ENCODE results near the gene ZNF207. TPM values are rescaled to one million over a fixed set of nuclear protein-coding genes. Genes with fewer than 3 reads are reported as not detected.
A peak's percentile ranks its signal among the peaks of the same experiment; 100 is the strongest.

ZNF207 gene
- total and polyA plus RNA-seq, 9 of the 15 experiments (the other 6 are each of a cell fraction or from before 2014, with no cell fraction given): 123 to 370 (median 250) TPM

DNA sequence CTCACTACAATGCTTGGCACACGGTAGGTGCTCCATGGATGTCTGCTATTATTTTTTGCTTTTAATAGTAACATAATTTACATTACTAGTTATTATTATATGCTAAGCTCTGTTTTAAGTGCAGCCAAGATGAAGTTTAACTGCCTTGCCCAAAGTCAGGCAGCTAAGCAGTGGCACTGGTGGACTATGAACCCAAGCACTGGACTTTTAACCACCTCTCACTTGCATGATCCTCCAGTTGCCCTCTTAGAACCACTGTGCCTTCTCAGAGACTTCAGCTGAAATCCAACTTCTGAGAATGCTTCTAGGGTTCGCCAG is 1.5 kb upstream of the ZNF207 start (continued):
- TF ChIP-seq SNIP1 (IDR thresholded peaks at IDR 0.05; ENCODE audit: low read depth) (no peak), HSF4 (CRISPR knock-in tag; IDR thresholded peaks at IDR 0.05; ENCODE audit: borderline replicate concordance) (no peak), SP2 (IDR thresholded peaks at IDR 0.05; ENCODE audit: extremely low read depth, low read depth, low read length, poor library complexity, severe bottlenecking) (no peak), STAG1 (CRISPR knock-in tag; IDR thresholded peaks at IDR 0.05; ENCODE audit: borderline replicate concordance) (no peak)

GRCh38 chr17:32349503-32349853 is 479 bp upstream of the ZNF207 start:
- ATAC-seq (peak; percentile 2), FAIRE-seq (no peak)
- H3K9me1 ChIP-seq (ENCODE audit: control insufficient read depth, insufficient read depth, low read length): no peaks in the 10 kb centered on the region
- TF ChIP-seq FOXA3 (CRISPR knock-in tag; conservative IDR thresholded peaks at IDR 0.05 in 1 of 2, IDR thresholded peaks at IDR 0.05 in 1 of 2) (no peak), E2F8 (IDR thresholded peaks at IDR 0.05; ENCODE audit: low read depth, partially characterized antibody) (no peak), ZNF41 (CRISPR knock-in tag; conservative IDR thresholded peaks at IDR 0.05) (no peak), CBX1 (IDR thresholded peaks at IDR 0.05; ENCODE audit: low read depth) (no peak), JUNB (CRISPR knock-in tag; conservative IDR thresholded peaks at IDR 0.05) (no peak), TRIM28 (IDR thresholded peaks at IDR 0.05) (0 out of 2 replicates have a peak, but pooled peaks have one; percentile 47), MTA3 (IDR thresholded peaks at IDR 0.05; ENCODE audit: borderline replicate concordance) (no peak), ETV1 (tag; conservative IDR thresholded peaks at IDR 0.05; ENCODE audit: low read depth) (no peak), ZNF75A (CRISPR knock-in tag; IDR thresholded peaks at IDR 0.05) (no peak), CREBBP (IDR thresholded peaks at IDR 0.05; ENCODE audit: low read depth, low read length) (no peak), CHD1 (IDR thresholded peaks at IDR 0.05; ENCODE audit: low read length) (no peak), HMG20B (CRISPR knock-in tag; IDR thresholded peaks at IDR 0.05) (no peak), RBM14 (IDR thresholded peaks at IDR 0.05; ENCODE audit: borderline replicate concordance, insufficient read depth, low read depth, low read length) (no peak)
- TF ChIP-seq, protein P1, sequence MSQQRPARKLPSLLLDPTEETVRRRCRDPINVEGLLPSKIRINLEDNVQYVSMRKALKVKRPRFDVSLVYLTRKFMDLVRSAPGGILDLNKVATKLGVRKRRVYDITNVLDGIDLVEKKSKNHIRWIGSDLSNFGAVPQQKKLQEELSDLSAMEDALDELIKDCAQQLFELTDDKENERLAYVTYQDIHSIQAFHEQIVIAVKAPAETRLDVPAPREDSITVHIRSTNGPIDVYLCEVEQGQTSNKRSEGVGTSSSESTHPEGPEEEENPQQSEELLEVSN (IDR thresholded peaks at IDR 0.05; ENCODE audit: borderline replicate concordance in 1 of 2, extremely low read depth in 1 of 2, insufficient read depth in 1 of 2, insufficient read length in 1 of 2, low read depth in 1 of 2, low read length in 1 of 2, poor library complexity in 1 of 2, severe bottlenecking in 1 of 2): no peak

More at GRCh38 chr17:32349503-32349853, 479 bp upstream of the ZNF207 start:
- DNase-seq (ENCODE audit: extremely low read depth in 1 of 4, low spot score in 3 of 4): peak in 1 of 4 experiments; percentile 38
- POLR2A ChIA-PET: interaction anchor here (0.9 to 1.7 kb wide), 5 partner anchors 8 to 97 kb away, joined by 3 to 6 read pairs (median 4); no protein-coding TSS in a partner anchor
- Histone ChIP-seq H3K27me3 (ENCODE audit: control insufficient read depth in 2 of 2, insufficient read depth in 2 of 2, low read length in 2 of 2) (no peaks in the 10 kb centered on the region), H3K9me3 (replicated peaks; ENCODE audit: control insufficient read depth, insufficient read depth, low read depth, low read length) (no peaks in the 10 kb centered on the region), H3K9ac (ENCODE audit: insufficient read depth in 1 of 2, low read depth in 2 of 2, low read length in 2 of 2) (peak overlapping the region; percentile 98 to 99), H3K79me2 (ENCODE audit: control insufficient read depth, insufficient read depth, low read length) (peaks cover 71% of the 10 kb centered on the region), H2AFZ (ENCODE audit: low read depth, low read length) (peak overlapping the region; percentile 5; the same call in 1 of the 2 replicates), H3K4me1 (replicated peaks in 1 of 2; ENCODE audit: control insufficient read depth in 2 of 2, insufficient read depth in 2 of 2, low read length in 2 of 2) (peaks cover 27 to 33% of the 10 kb centered on the region in 2 experiments; a peak in 4 of 5 replicates), H3K27ac (ENCODE audit: extremely low read depth, low read depth, low read length) (peak overlapping the region; percentile 99), H4K20me1 (replicated peaks; ENCODE audit: control insufficient read depth, insufficient read depth, low read length) (peaks cover 25% of the 10 kb centered on the region), H3K36me3 (ENCODE audit: control insufficient read depth, insufficient read depth, low read length) (peaks cover 31% of the 10 kb centered on the region), H3K4me3 (peak overlapping the region; percentile 74), H3K4me2 (ENCODE audit: insufficient read depth, low read length) (peak overlapping the region; percentile 92)
- in situ Hi-C loops (cut with MboI): no loop called here
- BruUV-seq (replicated peaks): TSS peak; percentile 95
- WGBS (ENCODE audit: insufficient coverage, low coverage, missing lambda C conversion rate): under 1% methylated on average over 15 of the region's 15 CpGs
- intact Hi-C loops (cut with micrococcal nuclease): no loop called here
- CTCF ChIA-PET (ENCODE audit: low intra/inter-chr PET ratio): no interaction called here
